Measurements from ENCODE around the gene ZNF664.

Gene ZNF664

GRCh38 chr12:124053851-124054250, 80.8 kb downstream of the ZNF664 start:
- H3K27me3 ChIP-seq (ENCODE audit: control insufficient read depth in 2 of 2, insufficient read depth in 2 of 2, low read length in 2 of 2) = no peaks in the 10 kb centered on the region
- no peak overlapping the region for H3K9ac ChIP-seq (ENCODE audit: low read depth in 1 of 2, low read length in 2 of 2)
- H3K4me3 ChIP-seq (ENCODE audit: low read length in 2 of 2) = no peak overlapping the region
- no peak overlapping the region for H3K27ac ChIP-seq (ENCODE audit: low read depth in 2 of 2, low read length in 2 of 2)
- no peaks in the 10 kb centered on the region for H3K9me3 ChIP-seq (ENCODE audit: control insufficient read depth in 2 of 2, low read length in 2 of 2)
- H3K4me1 ChIP-seq (ENCODE audit: control insufficient read depth in 2 of 2, insufficient read depth in 2 of 2, low read length in 2 of 2) = no peaks in the 10 kb centered on the region
- H3K36me3 ChIP-seq (ENCODE audit: control insufficient read depth in 2 of 2, insufficient read depth in 2 of 2, low read length in 2 of 2) = no peaks in the 10 kb centered on the region

- Histone ChIP-seq H3K9ac (ENCODE audit: low read depth in 1 of 2, low read length in 2 of 2) (no peak overlapping the region), H3K9me3 (ENCODE audit: control insufficient read depth in 2 of 2, low read length in 2 of 2) (no peaks in the 10 kb centered on the region), H3K4me3 (ENCODE audit: low read length in 2 of 2) (no peak overlapping the region), H3K4me1 (ENCODE audit: control insufficient read depth in 2 of 2, insufficient read depth in 2 of 2, low read length in 2 of 2) (no peaks in the 10 kb centered on the region), H3K36me3 (ENCODE audit: control insufficient read depth in 2 of 2, insufficient read depth in 2 of 2, low read length in 2 of 2) (no peaks in the 10 kb centered on the region), H3K27me3 (ENCODE audit: control insufficient read depth in 2 of 2, insufficient read depth in 2 of 2, low read length in 2 of 2) (no peaks in the 10 kb centered on the region), H3K27ac (ENCODE audit: low read depth in 2 of 2, low read length in 2 of 2) (no peak overlapping the region)
Measured at GRCh38 chr12:124055066-124055465, 82.1 kb downstream of the ZNF664 start.

GRCh38 chr12:124057691-124058090, 84.7 kb downstream of the ZNF664 start:
- Histone ChIP-seq H3K36me3 (ENCODE audit: control insufficient read depth in 2 of 2, insufficient read depth in 2 of 2, low read length in 2 of 2) (no peaks in the 10 kb centered on the region), H3K9ac (ENCODE audit: low read depth in 1 of 2, low read length in 2 of 2) (no peak overlapping the region), H3K27me3 (ENCODE audit: control insufficient read depth in 2 of 2, insufficient read depth in 2 of 2, low read length in 2 of 2) (no peaks in the 10 kb centered on the region), H3K4me3 (ENCODE audit: low read length in 2 of 2) (no peak overlapping the region), H3K4me1 (ENCODE audit: control insufficient read depth in 2 of 2, insufficient read depth in 2 of 2, low read length in 2 of 2) (no peaks in the 10 kb centered on the region), H3K9me3 (ENCODE audit: control insufficient read depth in 2 of 2, low read length in 2 of 2) (no peaks in the 10 kb centered on the region), H3K27ac (ENCODE audit: low read depth in 2 of 2, low read length in 2 of 2) (no peak overlapping the region)

GRCh38 chr12:124059752-124060151, 86.7 kb downstream of the ZNF664 start:
- Histone ChIP-seq H3K27me3 (ENCODE audit: control insufficient read depth in 2 of 2, insufficient read depth in 2 of 2, low read length in 2 of 2) (no peaks in the 10 kb centered on the region), H3K36me3 (ENCODE audit: control insufficient read depth in 2 of 2, insufficient read depth in 2 of 2, low read length in 2 of 2) (no peaks in the 10 kb centered on the region)

More at GRCh38 chr12:124059752-124060151, 86.7 kb downstream of the ZNF664 start:
- Histone ChIP-seq H3K4me3 (ENCODE audit: low read length in 2 of 2) (no peak overlapping the region), H3K9me3 (ENCODE audit: control insufficient read depth in 2 of 2, low read length in 2 of 2) (no peaks in the 10 kb centered on the region), H3K9ac (ENCODE audit: low read depth in 1 of 2, low read length in 2 of 2) (no peak overlapping the region), H3K27ac (ENCODE audit: low read depth in 2 of 2, low read length in 2 of 2) (no peak overlapping the region), H3K4me1 (ENCODE audit: control insufficient read depth in 2 of 2, insufficient read depth in 2 of 2, low read length in 2 of 2) (no peaks in the 10 kb centered on the region)

All from mucosa of rectum (tissue), 2 donors.